ENCODE results near the gene QRSL1.
"Not testable (repeated sequence)": the region's sequence is repeated elsewhere in the genome, so short reads cannot be mapped to it uniquely, and the experiment has no call there.

QRSL1 gene

GRCh38 chr6:106685833-106686232 is 56.5 kb downstream of the QRSL1 start:
- DNase-seq, result no peak

GRCh38 chr6:106688177-106688951 is 59.0 kb downstream of the QRSL1 start:
- no peak for DNase-seq

- DNase-seq, result peak; percentile 49
Observed at GRCh38 chr6:106692112-106692818, 62.9 kb downstream of the QRSL1 start.

DNA sequence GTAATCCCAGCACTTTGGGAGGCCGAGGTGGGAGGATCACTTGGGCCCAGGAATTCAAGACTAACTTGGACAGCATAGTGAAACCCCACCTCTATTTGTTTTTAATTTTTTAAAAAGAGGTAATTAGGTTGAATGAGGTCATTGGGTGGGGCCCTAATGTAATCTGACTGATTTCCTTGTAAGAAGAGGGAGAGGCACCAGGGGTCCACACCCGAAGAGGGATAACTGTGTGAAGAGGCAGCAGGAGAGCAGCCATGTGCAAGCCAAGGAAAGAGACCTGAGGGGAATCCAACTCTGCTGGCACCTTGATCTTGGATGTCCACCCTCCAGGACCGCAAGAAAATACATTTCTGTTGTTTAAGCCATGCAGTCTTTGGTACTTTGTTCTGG is 63.4 kb downstream of the QRSL1 start:
- no peak for DNase-seq

GRCh38 chr6:106693418-106693817 is 64.0 kb downstream of the QRSL1 start:
- DNase-seq, result no peak

- no peak for DNase-seq
Observed at GRCh38 chr6:106694343-106694742, 65.0 kb downstream of the QRSL1 start.

DNA sequence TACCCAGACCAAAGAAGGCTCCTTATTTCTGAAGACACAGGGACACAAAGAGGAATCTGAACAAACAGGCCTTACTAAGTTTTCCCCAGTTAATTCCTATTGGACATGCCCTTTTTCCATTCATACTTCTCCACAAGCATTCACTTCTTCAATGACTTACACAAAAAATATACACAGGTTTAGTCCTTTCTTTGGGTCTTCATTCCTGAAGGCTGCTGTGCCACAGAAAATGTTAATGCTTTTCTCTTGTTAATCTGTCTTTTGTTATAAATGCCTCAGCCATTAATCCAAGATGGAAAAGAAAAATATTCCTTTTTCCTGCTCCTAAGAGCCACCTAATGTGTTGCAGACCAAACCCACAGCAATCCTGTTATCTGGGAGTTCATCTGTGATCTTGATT is 71.2 kb downstream of the QRSL1 start:
- DNase-seq, result no peak

- DNase-seq, result not testable (repeated sequence)
Observed at GRCh38 chr6:106701201-106701600, 71.8 kb downstream of the QRSL1 start.

DNA sequence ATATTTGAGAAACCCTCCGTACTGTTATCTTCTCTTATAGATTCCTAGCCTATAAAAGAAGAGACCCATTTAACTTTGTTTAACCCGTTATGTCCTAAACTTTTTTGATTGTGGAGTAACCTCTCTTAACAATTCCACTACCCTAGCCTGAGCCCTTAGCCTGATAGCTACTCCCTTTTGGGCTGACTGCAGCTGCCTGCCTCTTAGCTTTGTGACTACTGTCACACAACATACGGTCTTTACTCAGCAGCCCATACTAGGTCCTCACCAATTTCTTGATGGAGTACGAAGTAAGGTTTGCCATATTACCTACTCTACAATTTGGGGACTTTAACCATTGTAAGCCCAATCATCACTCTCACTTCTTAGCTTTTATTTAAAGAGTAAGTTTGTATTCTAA is 72.7 kb downstream of the QRSL1 start:
- no peak for DNase-seq

GRCh38 chr6:106702451-106703110 is 73.2 kb downstream of the QRSL1 start:
- DNase-seq, result no peak

DNA sequence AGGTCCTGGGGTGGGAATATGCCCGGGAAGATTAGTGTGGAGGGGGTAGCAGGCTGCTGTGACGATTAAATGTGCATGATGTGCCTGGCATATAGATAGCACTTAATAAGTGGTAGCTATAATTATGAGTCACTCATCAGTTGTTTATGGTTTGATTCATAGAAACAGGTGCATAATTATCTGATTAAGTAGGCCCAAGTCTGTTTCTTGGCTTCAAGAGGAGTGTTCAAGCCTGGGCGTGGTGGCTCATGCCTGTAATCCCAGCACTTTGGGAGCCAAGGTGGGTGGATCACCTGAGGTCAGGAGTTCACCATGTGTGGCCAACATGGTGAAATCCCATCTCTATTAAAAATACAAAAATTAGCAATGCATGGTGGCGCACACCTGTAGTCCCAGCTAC is 74.9 kb downstream of the QRSL1 start:
- no peak for DNase-seq

DNA sequence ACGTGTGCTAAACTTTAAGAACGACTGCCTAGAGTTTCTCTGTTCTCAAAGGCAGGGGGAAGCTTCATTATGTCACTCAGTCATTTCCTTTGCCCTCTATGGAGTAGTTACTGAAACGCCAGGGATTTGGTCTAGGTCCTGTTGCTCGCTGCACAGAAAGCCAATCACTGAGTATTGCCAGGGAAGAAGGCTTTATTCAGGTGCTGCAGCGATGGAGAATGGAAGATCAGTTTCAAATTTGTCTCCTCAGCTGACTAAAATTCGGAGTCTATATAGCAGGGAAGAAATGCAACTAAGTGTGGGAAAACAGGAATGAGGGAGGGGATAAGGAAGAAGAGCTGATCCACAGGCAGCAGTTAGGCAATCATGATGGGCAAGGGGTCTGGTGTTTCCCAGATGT is 75.8 kb downstream of the QRSL1 start:
- no peak for DNase-seq

DNA sequence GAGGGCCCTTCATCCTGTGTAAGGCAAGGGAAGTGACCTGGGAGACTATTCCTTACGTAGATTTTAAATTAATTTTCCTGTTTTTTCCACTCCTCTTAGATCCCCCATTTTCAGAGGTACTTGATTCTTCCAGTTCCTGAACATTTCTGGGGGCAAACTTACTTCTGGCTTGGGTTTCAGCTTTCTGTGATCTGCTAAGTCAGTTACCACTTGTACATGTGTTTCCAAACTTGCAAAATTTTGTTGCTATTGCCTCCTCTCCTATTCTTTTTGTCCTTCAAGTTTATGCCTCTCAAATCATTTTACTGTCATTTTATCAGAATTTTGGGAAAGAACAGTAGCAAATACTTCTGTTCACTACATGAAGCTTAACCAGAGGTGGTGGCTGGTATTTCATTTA is 81.2 kb downstream of the QRSL1 start:
- DNase-seq, result no peak

- no peak for DNase-seq
Observed at GRCh38 chr6:106714281-106714680, 84.9 kb downstream of the QRSL1 start.

- no peak for DNase-seq
Observed at GRCh38 chr6:106715922-106716321, 86.5 kb downstream of the QRSL1 start.

GRCh38 chr6:106716966-106717365 is 87.6 kb downstream of the QRSL1 start:
- DNase-seq, result no peak

Data from NCI-H1694 treated with DMSO at 0.1 percent for 48 hours (cell line).